T-helper 17 cell (primary cell): ENCODE measurements around the gene OR8G1. TPM values are rescaled to one million over a fixed set of nuclear protein-coding genes. Genes with fewer than 3 reads are reported as not detected.

ENCODE experiments used
- ATAC-seq: fragments of 150-1000 bp; cut with Tn5 transposase; 2 replicates; pipeline ENCODE4 v1.10.0; 2021; ENCODE audit warnings: mild to moderate bottlenecking, moderate library complexity
- DNase-seq, 3 donors: peaks; one replicate each; pipeline versions ENCODE4 v3.0.0 to v3.0.0-alpha.2; 2020 to 2021
- H3K9me3 ChIP-seq: one replicate; pipeline ENCODE4 v1.7.0; 2013; ENCODE audit warnings: low read length, mild to moderate bottlenecking; ENCODE audit not compliant: control insufficient read depth, poor library complexity, severe bottlenecking
- H3K27ac Mint-ChIP-seq: one replicate; pipeline ENCODE4 v1.8.0; 2022; ENCODE audit warnings: mild to moderate bottlenecking, moderate library complexity, mixed read lengths
- H3K27me3 Mint-ChIP-seq: one replicate; pipeline ENCODE4 v1.8.0; 2022; ENCODE audit warnings: mixed read lengths
- H3K36me3 Mint-ChIP-seq: one replicate; pipeline ENCODE4 v1.8.0; 2022; ENCODE audit warnings: low read depth, mixed read lengths
- H3K4me1 Mint-ChIP-seq: one replicate; pipeline ENCODE4 v1.8.0; 2022; ENCODE audit warnings: mild to moderate bottlenecking, mixed read lengths
- H3K4me3 Mint-ChIP-seq: one replicate; pipeline ENCODE4 v1.8.0; 2022; ENCODE audit warnings: mild to moderate bottlenecking, moderate library complexity, mixed read lengths
- total RNA-seq, 4 donors: library from RNA in 2 of 4; stranded (reverse) in 2 of 4; gene quantifications; one replicate each; pipeline ENCODE4 v1.2.3 and lab custom pipeline; 2022 to 2026

OR8G1 gene
- total RNA-seq, 2 donors from 2014 or later, result not detected

DNA sequence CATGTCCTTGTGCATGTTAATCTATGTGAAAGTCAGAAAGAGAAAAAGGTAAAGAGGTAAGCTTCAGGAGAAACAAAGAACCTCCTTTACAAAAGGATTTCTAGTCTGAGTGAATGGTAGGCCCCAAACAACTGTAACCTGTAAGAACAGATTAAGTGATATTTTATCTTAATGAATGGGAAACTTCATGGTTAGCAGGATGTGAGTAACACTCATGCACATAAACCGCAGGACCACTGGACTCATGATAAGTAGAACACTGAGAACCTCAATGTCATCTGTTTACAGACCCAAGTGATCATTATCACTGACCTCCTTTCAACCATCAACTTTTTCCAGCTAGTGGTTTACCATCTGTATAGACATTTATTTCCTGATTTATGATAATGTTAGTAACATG is 35.2 kb downstream of the OR8G1 start:
- peaks cover 4% of the 10 kb centered on the region for H3K27me3 Mint-ChIP-seq
- H3K36me3 Mint-ChIP-seq, result no peaks in the 10 kb centered on the region
- H3K4me3 Mint-ChIP-seq, result no peak overlapping the region
- H3K27ac Mint-ChIP-seq, result no peak overlapping the region
- DNase-seq (no peak), ATAC-seq (no peak)
- peaks cover 3% of the 10 kb centered on the region for H3K9me3 ChIP-seq
- no peaks in the 10 kb centered on the region for H3K4me1 Mint-ChIP-seq

DNA sequence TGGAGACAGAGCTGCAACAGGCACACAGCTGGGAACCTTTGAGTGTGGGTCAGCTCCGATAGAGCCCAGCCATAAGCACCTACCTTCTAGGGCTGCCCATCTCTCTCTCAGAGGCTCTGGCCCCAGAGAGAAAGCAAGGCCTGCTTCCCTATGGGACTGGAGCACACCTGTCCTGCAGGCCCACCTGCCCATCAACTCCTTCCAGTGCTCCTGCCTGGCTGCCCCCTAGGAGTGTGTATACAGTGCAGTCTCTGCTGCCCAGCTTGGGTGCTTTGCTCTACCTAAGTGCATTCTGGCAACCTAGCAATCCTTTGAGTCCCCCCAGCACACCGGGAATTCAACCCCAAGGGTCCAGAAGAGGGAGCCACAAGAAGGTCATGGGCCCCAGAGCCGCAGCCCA is 36.3 kb downstream of the OR8G1 start:
- ATAC-seq (no peak), DNase-seq (no peak)
- H3K36me3 Mint-ChIP-seq, result no peaks in the 10 kb centered on the region
- H3K9me3 ChIP-seq, result peaks cover 3% of the 10 kb centered on the region
- H3K27ac Mint-ChIP-seq, result no peak overlapping the region
- H3K4me3 Mint-ChIP-seq, result no peak overlapping the region
- no peaks in the 10 kb centered on the region for H3K4me1 Mint-ChIP-seq
- no peaks in the 10 kb centered on the region for H3K27me3 Mint-ChIP-seq

DNA sequence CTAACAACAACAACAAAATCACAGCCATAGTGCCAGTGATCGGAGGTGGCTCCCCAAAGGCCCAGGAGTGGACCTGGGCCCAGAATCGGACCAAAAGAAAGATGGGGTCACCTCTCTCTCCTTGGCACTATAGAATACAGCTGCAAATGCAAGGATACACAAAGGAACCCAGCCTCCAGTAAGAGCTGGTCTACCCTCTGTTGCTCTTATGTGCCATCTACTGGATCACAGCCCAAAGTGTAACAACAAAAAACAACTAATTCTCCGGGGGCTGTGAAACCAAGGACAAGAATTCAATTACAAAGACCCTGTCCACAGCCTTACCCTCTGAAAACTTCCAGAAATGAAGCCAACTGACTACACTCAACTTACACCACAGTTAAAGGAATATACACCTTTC is 36.9 kb downstream of the OR8G1 start:
- no peak overlapping the region for H3K4me3 Mint-ChIP-seq
- H3K27ac Mint-ChIP-seq, result no peak overlapping the region
- H3K36me3 Mint-ChIP-seq, result no peaks in the 10 kb centered on the region
- H3K4me1 Mint-ChIP-seq, result no peaks in the 10 kb centered on the region
- ATAC-seq (no peak), DNase-seq (no peak)
- H3K9me3 ChIP-seq, result peaks cover 3% of the 10 kb centered on the region
- H3K27me3 Mint-ChIP-seq, result no peaks in the 10 kb centered on the region

DNA sequence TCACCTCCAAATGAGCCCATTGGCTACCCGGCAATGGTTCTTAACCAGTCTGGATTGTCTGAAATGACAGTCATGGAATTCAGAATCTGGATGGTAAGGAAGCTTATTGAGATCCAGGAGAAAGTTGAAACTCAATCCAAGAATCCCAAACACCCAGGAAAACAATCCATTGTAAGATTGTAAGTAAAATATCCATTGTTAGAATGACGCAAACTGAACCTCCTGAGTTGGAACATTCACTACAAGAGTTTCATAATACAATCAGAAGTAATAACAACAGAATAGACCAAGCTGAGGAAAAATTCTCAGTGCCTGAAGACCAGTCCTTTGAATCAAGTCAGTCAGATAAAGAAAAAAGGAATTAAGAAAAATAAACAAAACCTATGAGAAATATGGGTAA is 37.4 kb downstream of the OR8G1 start:
- H3K4me3 Mint-ChIP-seq, result no peak overlapping the region
- H3K36me3 Mint-ChIP-seq, result no peaks in the 10 kb centered on the region
- ATAC-seq, result no peak
- no peak for DNase-seq
- no peaks in the 10 kb centered on the region for H3K27me3 Mint-ChIP-seq
- peaks cover 3% of the 10 kb centered on the region for H3K9me3 ChIP-seq
- no peak overlapping the region for H3K27ac Mint-ChIP-seq
- H3K4me1 Mint-ChIP-seq, result no peaks in the 10 kb centered on the region

DNA sequence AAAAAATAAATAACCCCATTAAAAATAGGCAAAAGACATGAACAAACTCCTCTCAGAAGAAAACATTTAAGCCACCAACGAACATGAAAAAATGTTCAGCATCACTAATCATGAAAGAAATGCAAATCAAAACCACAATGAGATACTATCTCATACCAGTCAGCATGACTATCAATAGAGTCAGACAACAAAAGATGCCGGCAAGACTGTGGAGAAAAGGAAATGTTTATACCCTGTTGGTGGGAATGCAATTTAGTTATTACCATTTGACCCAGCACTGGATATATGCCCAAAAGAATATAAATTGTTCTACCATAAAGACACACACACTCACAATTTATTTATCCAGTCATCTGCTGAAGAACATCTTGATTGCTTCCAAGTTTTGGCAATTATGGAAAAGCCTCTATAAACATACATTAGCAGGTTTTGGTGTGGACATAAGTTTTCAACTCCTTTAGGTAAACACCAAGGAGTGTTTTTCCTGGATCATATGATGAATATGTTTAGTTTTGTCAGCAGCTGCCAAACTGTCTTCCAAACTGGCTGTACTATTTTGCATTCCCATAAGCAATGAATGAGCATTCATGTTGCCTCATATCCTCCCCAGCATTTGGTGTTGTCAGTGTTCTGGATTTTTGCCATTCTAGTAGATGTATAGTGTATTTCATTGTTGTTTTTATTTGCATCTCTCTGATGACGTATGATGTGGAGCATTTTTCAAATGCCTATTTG is 44.9 kb downstream of the OR8G1 start:
- H3K4me1 Mint-ChIP-seq, result no peaks in the 10 kb centered on the region
- ATAC-seq, result no peak

DNA sequence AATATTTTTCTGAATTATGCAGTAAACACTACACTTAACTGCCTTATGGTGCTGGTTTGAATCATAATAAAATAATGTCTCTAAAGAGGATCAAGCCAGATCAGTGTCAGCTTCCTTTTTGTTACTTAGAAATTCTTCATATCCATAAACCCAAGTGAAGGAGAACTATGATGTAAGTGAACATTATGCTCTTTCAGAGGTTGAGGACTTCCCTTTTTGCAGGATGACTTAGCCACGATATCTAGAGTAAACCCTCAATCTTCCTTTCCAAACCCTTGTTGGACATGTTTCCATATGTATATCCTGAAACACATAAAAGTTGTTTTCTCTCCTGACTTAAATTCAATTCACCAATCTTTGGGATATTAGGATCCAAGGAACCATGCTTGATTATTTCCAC is 53.8 kb downstream of the OR8G1 start:
- no peak for ATAC-seq
- Mint-ChIP-seq H3K36me3 (no peaks in the 10 kb centered on the region), H3K4me3 (no peak overlapping the region), H3K27me3 (no peaks in the 10 kb centered on the region), H3K27ac (no peak overlapping the region), H3K4me1 (no peaks in the 10 kb centered on the region)
- H3K9me3 ChIP-seq, result no peaks in the 10 kb centered on the region
- no peak for DNase-seq

More for the DNA sequence above, 44.9 kb downstream of the OR8G1 start:
- H3K9me3 ChIP-seq, result no peaks in the 10 kb centered on the region
- H3K27ac Mint-ChIP-seq, result no peak overlapping the region
- no peak for DNase-seq
- H3K36me3 Mint-ChIP-seq, result no peaks in the 10 kb centered on the region
- no peaks in the 10 kb centered on the region for H3K27me3 Mint-ChIP-seq
- no peak overlapping the region for H3K4me3 Mint-ChIP-seq

DNA sequence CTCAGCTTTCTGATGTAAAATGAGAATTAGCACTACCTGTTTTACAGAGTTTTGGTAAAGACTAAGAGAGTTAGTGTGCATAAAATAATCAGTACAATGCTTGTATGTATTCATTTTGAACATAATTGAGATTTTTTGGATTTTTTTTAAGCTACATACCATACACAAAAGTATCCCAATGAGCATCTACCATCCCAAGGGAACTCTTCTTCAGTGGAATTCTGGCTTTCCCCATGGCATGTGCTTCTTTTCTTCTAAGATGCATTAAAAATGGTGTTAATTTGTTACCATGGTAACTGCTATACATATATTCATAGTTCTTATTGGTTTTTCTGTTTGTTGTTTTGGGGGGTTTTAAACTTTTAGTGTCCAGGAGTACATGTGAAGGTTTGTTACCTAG is 55.1 kb downstream of the OR8G1 start:
- ATAC-seq (no peak), DNase-seq (no peak)
- H3K9me3 ChIP-seq, result no peaks in the 10 kb centered on the region
- Mint-ChIP-seq H3K36me3 (no peaks in the 10 kb centered on the region), H3K27me3 (no peaks in the 10 kb centered on the region), H3K27ac (no peak overlapping the region), H3K4me1 (no peaks in the 10 kb centered on the region), H3K4me3 (no peak overlapping the region)

DNA sequence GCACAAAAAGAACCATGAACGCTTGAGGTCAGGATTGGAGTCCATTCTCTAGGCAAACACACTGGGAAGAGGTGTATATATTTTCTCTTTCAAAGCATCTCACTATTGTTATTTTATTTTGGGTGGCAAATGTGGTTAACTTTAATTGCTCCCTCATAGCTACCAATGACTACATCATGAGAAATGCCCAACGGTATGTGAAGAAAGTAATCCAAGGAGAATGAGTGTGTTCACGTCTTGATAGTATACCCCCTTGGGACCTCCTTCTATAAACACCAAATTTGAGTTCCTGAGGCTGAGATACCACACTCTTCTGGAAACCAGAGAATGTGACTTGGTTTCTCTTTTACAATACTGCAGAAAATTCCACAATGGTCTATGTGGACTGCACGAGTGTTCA is 57.0 kb downstream of the OR8G1 start:
- DNase-seq (no peak), ATAC-seq (no peak)
- Mint-ChIP-seq H3K27ac (no peak overlapping the region), H3K4me1 (no peaks in the 10 kb centered on the region), H3K27me3 (no peaks in the 10 kb centered on the region), H3K4me3 (no peak overlapping the region), H3K36me3 (no peaks in the 10 kb centered on the region)
- no peaks in the 10 kb centered on the region for H3K9me3 ChIP-seq

DNA sequence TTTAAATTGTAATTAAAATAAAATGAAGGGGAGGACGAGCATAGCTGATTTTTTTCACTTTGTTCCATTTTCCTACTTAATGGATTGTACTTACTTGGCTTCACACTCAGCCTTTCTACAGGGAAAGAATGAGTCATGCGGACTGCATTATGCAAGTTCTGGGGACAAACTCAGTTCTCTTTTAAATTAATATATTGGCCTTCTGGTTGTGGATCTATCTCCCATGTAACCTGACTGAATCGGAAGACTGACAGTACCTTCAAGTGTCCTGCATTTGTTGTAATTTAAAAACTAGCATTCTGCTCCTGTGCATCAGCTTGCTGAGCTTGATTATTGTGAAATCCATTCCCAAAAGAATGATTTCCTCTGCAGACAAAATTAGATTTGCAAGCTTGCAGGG is 60.7 kb downstream of the OR8G1 start:
- H3K27ac Mint-ChIP-seq, result no peak overlapping the region
- H3K4me1 Mint-ChIP-seq, result no peaks in the 10 kb centered on the region

DNA sequence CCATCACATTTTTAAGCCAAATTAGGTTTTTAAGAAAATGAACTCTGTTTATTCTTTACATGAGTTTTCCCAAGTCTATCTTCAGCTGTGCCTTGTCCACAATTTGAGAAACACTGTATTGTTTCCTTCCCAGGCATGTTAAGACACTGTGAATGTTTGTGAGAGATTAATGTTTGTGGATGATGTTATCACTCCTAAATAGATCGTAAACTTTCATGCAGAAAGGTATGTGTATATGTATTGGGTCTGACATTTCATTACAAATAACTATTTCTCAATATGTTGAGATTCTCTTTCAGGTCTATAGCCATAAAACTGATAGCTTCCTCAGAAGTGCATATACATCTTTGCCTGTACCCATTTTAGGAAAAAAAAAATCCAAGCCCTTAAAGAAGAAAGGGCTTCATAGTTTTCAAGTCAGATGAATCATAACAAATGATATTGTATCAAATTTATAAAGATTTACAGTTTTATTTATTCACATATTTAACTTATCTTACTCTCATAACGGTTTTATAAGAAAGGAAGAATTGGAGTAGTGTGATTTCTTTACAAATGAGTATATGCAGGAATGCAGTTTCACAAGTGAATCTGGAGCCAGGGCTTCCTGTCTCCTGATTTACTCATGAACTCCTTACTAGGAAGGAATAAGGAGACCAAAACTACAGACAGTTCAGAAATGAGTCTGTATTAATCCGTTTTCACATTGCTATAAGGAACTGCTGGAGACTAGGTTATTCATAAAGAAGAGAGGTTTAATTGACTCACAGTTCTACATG is 61.6 kb downstream of the OR8G1 start:
- H3K36me3 Mint-ChIP-seq, result no peaks in the 10 kb centered on the region
- no peak for ATAC-seq

More for the DNA sequence above, 60.7 kb downstream of the OR8G1 start:
- H3K27me3 Mint-ChIP-seq, result peaks cover 2% of the 10 kb centered on the region
- no peaks in the 10 kb centered on the region for H3K9me3 ChIP-seq
- no peak overlapping the region for H3K4me3 Mint-ChIP-seq
- ATAC-seq (no peak), DNase-seq (no peak)
- no peaks in the 10 kb centered on the region for H3K36me3 Mint-ChIP-seq

More for the DNA sequence above, 61.6 kb downstream of the OR8G1 start:
- Mint-ChIP-seq H3K4me3 (no peak overlapping the region), H3K27me3 (peaks cover 10% of the 10 kb centered on the region), H3K4me1 (no peaks in the 10 kb centered on the region), H3K27ac (no peak overlapping the region)
- DNase-seq, result no peak
- H3K9me3 ChIP-seq, result no peaks in the 10 kb centered on the region

Other genes starting within 250 kb of the OR8G1 start
- not detected for gene OR10G6, start 245.9 kb upstream of the OR8G1 start, total RNA-seq
- gene OR10G4, start 228.1 kb upstream of the OR8G1 start, total RNA-seq, result not detected
- gene OR10G9, start 218.1 kb upstream of the OR8G1 start, total RNA-seq, result not detected
- gene OR10G8, start 214.3 kb upstream of the OR8G1 start, total RNA-seq, result not detected
- not detected for gene OR10G7, start 199.8 kb upstream of the OR8G1 start, total RNA-seq
- 1 to 10 TPM; 4.7 to 5.4 TPM for gene VWA5A, start 125.6 kb upstream of the OR8G1 start, total RNA-seq
- gene OR10D3, start 57.8 kb upstream of the OR8G1 start, total RNA-seq, result not detected
- not detected for gene OR8G5, start 15.3 kb downstream of the OR8G1 start, total RNA-seq
- not detected for gene OR8D1, start 72.9 kb downstream of the OR8G1 start, total RNA-seq
- not detected for gene OR8D2, start 79.1 kb downstream of the OR8G1 start, total RNA-seq
- not detected for gene OR8B2, start 143.4 kb downstream of the OR8G1 start, total RNA-seq
- not detected for gene OR8B3, start 157.9 kb downstream of the OR8G1 start, total RNA-seq
- not detected for gene OR8B4, start 183.8 kb downstream of the OR8G1 start, total RNA-seq
- not detected for gene OR8B8, start 204.6 kb downstream of the OR8G1 start, total RNA-seq